Measurements from ENCODE around the gene CYREN.

GRCh38 chr7:135181929-135182678 lies 11.6 kb upstream of the CYREN start:
- TF ChIP-seq POLR2AphosphoS5 (IDR thresholded peaks at IDR 0.05; ENCODE audit: low read depth, low read length): no peak
- no peak for TF ChIP-seq CTCF (IDR thresholded peaks at IDR 0.05)
- no peak for TF ChIP-seq SIN3A (IDR thresholded peaks at IDR 0.05; ENCODE audit: borderline replicate concordance, insufficient read depth, low read depth, low read length)
- TF ChIP-seq REST (IDR thresholded peaks at IDR 0.05; ENCODE audit: insufficient read depth in 1 of 2, low read depth in 2 of 2, low read length in 1 of 2): no peak

All from Panc1 (cell line).